ENCODE results near the gene RFNG. TPM values are rescaled to one million over a fixed set of nuclear protein-coding genes. Genes with fewer than 3 reads are reported as not detected.
"Not testable (repeated sequence)": the region's sequence is repeated elsewhere in the genome, so short reads cannot be mapped to it uniquely, and the experiment has no call there.

The RFNG gene
- total RNA-seq, 1 donor from 2014 or later, result 21.6 TPM

- peak; percentile 13 for ATAC-seq
Measured at GRCh38 chr17:82042649-82043048, 9.0 kb downstream of the RFNG start.

- no peak for ATAC-seq
Measured at GRCh38 chr17:82041144-82041814, 10.3 kb downstream of the RFNG start.

- ATAC-seq, result no peak
Measured at GRCh38 chr17:82039695-82040299, 11.8 kb downstream of the RFNG start.

GRCh38 chr17:82038796-82039409 lies 12.7 kb downstream of the RFNG start:
- not testable (repeated sequence) for ATAC-seq

GRCh38 chr17:82037889-82038195 lies 13.8 kb downstream of the RFNG start:
- no peak for ATAC-seq

- peak; percentile 92 for ATAC-seq
Measured at GRCh38 chr17:82037092-82037888, 14.3 kb downstream of the RFNG start, which contains the start of gene DCXR. Gene DCXR (minus strand): TSS chr17:82037697. CDS start chr17:82037682, 15 bp downstream.

- ATAC-seq, result peak; percentile 2
Measured at GRCh38 chr17:82036634-82037091, 14.9 kb downstream of the RFNG start.

- ATAC-seq, result no peak
Measured at GRCh38 chr17:82035956-82036633, 15.5 kb downstream of the RFNG start.

- no peak for ATAC-seq
Measured at GRCh38 chr17:82035488-82035887, 16.1 kb downstream of the RFNG start.

- no peak for ATAC-seq
Measured at GRCh38 chr17:82034371-82035011, 17.1 kb downstream of the RFNG start.

- ATAC-seq, result no peak
Measured at GRCh38 chr17:82033359-82034085, 18.1 kb downstream of the RFNG start.

GRCh38 chr17:82031885-82032627 lies 19.6 kb downstream of the RFNG start:
- peak; percentile 54 for ATAC-seq

GRCh38 chr17:82031303-82031884 lies 20.2 kb downstream of the RFNG start, which contains the start of gene RAC3:
Gene RAC3 (plus strand): TSS chr17:82031678. CDS start chr17:82031762, 84 bp downstream.
- no peak for ATAC-seq

GRCh38 chr17:82030470-82031302 lies 20.9 kb downstream of the RFNG start:
- peak; percentile 74 for ATAC-seq

GRCh38 chr17:82029990-82030469 lies 21.6 kb downstream of the RFNG start:
- ATAC-seq, result no peak

GRCh38 chr17:82029391-82029790 lies 22.2 kb downstream of the RFNG start:
- ATAC-seq, result no peak

GRCh38 chr17:82028966-82029365 lies 22.6 kb downstream of the RFNG start:
- no peak for ATAC-seq

- ATAC-seq, result no peak
Measured at GRCh38 chr17:82028246-82028645, 23.4 kb downstream of the RFNG start.
